Central memory CD4-positive, alpha-beta T cell (primary cell): ENCODE results near the gene SLK.

Experiments used
- DNase-seq: peaks from one replicate; pipeline ENCODE4 v3.0.0; 2022

The SLK gene

DNA sequence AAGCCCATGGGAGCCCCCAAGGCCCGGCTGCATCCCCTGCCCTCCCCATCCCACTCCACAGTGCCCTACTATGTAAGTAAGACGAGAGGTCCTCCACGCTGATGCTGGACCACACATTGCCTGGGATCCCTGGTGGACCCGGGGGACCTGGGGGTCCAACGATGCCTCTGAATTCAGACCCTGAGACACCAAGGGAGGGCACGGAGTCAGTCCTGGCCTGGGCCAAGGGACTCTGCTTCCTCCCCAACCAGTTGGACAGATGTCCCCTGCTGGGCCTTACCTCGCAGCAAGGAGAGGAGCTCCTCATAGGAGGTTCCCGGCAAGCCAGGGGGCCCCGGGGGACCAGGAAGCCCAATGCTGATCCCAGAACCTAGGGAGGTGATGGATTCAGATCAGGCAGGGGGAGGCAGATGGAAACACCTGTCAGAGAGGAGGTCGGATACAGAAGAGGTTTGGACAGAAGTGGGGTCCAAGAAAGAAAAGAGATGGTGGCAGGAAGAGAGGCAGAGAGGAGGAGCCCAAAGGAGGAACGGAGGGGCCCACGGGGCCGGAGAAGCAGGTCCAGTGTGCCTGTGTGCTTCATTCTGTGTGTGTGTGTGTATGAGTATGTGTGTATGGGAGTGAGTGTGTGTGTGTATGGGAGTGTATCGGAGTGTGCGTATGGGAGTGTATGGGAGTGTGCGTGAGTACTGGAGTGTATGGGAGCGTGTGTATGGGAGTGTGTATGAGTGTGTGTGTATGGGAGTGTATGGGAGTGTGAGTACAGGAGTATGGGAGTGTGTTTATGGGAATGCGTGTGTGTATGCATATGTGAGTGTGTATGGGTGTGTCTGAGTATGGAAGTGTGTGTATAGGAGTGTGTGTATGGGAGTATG lies 68.5 kb downstream of the SLK start:
- no peak for DNase-seq

DNA sequence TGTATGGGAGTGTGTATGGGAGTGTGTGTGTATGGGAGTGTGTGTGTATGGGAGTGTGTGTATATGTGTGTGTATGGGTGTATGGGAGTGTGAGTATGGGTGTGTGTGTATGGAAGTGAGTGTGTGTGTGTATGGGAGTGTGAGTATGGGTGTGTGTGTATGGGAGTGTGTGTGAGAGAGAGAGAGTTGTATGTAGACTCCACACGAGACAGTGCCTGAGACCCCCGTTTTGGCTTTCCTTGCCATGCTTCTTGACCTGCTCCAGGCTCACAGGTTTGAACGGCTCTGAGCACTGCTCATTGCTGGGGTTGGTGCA lies 69.1 kb downstream of the SLK start:
- DNase-seq = no peak

DNA sequence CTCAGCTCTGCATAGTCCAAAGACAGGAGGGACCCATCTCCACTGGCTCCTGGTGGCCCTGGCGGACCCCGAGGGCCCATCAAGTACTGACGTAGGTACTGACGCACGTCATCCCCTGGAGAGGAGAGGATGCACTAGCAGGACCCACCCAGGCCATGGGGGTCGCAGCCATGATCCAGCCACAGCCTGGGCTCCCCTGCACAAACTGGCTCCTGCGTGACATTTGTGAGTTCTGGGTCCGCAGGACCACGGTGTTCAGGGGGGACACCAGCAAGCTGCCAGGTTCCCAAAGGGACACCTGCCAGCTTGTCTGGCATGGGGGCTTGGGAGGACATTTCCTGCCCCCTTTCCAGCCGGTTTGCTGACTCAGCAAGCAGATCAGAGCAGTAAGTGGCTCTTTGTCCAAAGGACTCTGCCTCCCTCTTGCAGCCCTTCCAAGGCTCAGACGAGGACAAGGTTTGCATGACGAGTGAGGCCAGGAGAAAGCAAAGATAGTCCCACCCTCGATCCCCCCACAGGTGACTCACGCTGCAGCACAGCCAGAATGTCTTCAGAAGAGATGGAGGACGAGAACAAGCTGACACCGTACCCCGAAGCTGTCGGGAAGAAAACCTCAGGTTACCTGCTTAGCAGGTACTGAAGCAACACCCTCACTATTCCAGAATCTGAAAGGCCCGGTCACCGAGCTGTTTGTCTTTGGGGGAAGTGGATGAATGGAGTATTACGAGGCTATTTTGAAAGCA lies 69.7 kb downstream of the SLK start:
- DNase-seq = no peak

DNA sequence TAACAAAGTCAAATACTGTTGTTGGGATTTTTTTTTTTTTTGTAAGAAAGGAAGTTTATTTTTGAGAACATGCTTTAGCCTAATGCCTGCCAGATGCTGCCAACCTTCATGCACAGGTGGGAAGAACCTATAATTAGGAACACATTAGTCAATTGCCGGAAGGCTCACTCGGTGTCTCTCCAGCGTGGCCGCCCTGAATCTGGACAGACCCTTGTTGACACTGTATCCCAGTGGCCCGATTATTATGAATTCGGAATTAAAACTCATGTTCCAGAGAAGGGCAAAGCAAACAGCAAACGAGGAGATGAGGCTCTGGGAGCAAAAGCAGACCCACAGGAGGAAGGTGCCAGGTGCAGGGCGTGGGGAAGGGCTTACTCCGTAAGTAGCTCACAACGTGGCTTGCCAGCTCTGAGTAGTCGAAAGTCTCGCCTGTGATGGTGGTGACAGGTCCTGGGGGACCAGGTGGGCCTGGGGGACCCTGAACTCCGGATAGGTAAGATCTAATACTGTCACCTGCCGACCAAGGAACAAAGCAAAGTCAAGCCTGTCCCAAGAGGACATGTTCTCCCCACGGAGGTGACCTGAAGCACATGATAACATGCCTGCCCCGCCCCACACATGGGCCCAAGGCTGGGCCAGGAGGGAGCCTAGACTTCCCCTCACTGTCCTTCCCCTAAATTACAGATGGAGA lies 70.5 kb downstream of the SLK start:
- DNase-seq = no peak

DNA sequence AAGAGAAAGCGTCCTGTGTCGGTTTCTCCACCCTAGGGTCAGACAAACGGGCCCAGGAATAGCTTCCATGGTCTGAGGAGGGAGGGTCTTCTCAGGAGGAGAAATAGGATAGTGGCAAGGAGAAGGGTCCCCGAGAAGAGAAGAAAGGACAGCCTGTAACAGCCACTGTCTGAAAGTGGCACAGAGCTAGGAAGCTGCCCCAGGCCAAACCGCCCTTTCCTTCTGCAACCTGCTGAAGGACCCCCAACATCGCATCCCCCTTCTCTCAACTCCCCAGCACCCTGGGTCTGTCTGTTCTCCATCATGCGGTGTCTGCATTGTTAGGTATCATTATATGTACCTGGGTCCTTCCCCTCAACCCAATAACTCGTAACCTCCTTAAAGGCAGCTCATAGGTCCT lies 71.6 kb downstream of the SLK start:
- DNase-seq = no peak

DNA sequence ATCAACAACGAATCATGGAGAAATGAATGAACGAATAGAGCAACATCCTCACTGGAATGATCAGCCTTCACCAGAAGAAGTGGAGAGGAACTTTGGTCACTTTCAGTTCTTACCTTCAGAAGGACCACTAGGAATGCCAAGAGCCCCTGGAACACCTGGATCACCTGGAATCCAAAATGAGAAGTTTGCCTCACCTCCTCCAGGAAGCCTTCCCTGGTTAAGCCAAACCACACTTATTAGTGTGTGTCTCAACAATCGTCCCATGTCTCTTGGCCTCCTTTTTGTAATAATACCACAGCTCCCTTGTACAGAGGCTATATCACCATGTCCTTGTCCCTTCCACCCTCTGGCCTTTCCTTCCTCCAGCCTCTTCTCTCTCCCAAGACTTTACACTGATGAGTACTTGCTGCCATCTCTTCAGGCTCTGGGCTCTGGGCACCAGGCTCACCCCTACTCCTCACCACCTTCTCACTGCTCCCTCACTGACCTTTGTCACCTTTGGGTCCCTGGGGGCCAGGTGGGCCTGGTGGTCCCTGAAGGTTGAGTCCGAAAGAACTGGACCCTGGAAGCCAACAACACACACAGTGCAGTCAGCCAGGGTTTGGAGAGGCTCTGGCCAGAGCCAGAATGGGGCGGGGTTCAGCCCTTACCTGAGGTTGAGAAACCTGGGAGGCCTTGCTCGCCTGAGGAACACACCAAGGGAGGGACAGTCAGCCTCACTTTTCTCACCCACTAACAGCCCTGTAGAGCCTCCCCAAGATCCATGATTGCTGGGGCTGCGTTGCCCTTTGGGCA lies 72.2 kb downstream of the SLK start:
- no peak for DNase-seq

DNA sequence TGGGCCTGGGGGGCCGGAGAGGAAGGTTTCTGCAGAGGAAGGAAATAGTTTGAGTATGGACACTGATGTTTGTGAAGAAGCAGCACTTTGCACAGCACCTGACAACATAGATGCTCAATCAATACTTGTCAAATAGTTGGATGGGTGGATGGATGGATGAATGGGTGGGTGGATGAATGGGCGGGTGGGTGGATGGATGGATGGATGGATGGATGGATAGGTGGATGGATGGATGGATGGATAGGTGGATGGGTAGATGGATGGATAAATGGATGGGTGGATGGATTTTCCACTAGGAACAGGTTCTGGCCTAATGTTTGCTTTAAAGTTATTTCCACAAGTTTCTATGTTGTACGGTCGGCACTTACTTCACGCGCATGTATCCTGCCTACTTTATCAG lies 73.4 kb downstream of the SLK start:
- DNase-seq = no peak

DNA sequence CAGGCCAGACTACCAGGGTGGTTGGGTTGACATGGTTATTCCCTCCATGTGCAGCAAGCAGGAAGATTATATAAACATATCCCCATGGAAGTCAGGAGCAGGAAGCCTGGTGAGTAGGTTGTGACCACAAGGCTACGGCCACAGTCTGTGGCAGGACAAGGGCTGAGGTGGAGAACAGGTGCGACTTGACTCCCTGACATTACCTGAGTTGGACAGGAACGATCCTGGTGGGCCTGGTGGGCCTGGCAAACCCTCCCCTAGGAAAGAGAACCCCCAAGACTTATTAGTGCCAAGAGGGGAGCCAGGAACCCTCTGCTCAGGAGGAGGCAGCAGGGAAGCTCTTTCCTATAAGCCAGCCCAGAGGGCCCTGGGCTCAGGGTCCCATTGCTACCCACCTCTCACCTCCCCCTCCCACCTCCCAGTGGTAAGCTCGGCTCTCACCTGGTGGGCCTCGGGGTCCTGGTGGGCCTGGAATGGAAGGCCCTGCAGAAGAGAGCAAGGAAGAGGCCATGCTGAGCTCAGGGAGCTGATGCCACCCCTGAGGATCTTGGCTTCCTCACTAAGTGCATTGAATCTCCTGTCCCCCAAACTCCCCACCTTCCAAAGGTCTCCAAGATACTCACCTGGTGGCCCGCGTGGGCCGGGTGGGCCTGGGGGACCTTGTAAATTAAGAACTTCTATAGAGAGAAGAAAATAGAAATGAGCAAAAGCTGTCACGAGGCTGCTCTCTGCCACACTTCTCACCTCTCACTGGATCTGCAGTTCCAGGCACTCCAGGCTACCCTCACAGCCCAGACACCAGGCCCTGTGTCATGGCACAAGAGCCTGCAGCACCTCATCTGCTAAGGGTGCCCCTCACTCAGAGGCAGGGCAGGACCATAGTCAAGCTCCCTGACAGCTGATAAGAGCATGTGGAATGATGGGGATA lies 74.2 kb downstream of the SLK start:
- no peak for DNase-seq

DNA sequence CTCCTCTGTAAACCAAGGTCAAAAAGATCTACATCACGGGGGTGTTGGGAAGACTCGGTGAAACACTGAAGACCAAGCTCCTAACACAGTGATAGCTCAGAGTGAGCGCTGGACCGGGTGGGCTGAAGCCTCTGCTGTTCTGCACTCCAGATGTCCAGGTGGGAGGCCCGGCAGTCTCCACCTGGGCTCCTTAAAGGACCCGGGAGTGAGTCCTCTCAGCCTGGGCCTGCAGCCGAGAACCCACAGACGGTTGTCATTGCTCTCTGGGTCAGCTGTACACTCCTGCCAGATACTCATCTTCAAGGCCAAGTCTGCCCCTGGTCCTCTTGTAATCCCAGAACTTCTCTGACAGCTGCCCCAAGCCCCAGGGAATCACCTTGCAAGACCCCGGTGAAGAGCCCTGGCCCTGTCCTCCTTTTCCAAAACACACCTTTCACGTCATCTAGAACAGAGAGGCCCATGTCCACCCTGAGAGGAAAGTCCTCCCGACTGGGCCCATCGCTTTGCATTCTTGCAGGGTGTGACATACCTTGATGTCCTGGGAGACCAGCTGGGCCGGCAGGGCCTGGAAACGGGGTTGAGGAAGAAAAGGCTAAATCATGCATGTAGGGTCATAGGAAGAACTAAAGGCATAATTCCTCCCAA lies 75.1 kb downstream of the SLK start:
- DNase-seq = no peak

DNA sequence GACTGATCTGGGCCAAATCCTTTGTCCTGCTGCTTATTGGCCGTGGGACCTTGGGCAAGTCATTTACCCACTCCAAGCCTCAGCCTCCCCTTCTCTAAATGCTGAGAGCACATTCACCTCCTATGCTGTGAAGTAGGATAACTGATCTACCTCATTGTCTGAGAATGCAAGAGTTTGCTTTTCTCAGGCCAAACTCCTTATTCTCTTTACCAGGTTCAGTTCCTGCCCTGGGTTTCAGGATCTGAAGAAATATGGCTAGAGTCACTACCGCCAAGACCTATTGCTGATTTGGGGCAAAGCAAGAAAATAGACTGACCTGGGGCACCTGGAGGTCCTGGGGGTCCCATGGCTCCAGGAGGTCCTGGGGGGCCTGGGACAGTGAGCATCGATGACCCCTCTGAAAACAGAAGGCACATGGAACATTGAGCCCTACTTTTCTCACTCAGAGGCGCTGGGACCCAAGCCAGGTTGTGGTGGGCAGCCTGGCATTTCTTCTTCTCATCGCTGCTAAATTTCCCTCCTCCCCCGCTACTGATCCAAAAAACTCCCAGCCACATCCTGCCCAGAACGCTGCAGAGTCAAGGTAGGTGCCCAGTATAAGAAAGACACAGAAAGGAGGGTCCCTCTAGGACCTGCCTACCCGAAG lies 76.4 kb downstream of the SLK start:
- no peak for DNase-seq

DNA sequence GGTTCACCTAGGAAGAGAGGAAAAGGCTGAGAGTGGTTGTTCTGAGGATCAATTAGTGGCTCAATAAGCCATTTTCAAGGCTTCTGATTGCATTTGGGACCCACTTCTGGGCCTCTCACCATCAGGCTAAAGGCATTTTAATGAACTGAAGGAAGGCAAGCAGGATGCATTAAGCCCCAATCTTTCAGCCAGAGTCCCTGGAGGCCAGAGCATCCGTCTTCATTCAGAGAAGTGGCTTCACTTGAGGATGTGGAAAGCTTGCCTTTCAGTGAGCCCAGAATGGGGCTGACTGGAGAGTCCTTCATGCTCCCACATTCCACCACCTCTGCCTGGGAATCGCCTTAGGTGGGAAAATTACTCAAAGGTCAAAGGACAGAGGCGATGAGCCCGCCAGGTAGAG lies 76.9 kb downstream of the SLK start:
- DNase-seq = no peak

DNA sequence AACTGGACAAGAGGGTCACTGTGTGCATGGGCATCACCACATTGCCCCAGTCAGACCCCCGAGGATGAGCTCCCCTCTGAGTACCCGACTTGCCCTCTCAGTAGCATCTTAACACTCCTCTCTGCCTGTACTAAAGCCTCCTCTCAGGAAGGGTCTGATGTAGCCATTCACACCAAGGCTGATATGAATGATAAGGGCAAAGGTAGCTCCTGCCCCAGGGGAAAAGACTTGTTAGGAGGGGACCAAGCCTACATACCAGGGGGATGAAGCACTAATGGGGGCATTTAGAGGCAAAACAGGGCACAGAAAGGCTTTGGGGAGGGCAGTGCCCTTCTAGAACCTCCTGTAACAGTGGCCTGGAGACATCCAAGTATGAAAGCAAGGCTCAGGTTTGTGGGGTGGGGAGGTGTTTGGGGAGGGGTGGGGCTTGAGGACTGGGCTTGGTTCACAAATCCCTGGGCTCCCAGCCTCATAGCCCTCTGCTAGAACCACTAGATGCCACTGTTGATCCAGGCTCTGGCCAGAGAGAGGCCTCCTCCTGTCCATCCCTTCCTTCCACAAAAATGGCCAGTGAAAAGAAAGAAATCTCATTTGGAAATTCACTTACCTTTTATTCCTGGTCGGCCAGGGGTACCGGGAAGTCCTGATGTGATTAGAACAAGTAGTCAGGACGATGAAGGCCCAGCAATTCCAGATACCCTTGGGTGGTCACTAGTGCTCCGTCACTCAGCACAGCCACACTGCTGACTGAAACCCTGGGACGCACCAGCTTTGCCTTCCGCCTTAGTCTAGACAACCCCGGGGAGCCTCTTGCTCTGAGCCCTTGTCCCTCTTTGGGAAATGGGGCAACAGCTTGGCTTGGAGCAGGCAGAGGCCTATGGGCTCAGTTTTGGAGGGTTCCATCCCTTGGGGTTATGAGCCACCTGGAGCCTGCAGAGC lies 78.5 kb downstream of the SLK start:
- no peak for DNase-seq

DNA sequence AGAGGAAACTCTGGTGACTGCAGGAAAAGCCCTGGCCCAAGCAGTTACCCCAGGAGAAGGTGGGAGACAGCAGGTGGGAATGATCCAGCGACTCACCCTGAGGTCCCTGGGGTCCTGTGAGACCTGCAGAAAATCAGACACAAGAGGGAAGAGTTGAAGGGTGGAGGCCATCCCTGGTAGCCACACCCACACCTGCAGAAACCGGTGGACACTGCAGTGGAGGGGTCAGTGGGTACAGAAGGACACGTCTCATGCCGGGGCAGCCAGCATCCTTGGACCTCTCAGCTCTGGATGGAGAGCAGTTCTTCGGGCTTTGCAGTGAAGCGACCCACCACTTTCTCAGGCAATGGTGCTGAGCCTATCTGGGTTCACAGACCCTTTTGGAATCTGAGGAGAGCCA lies 79.7 kb downstream of the SLK start:
- DNase-seq = no peak

DNA sequence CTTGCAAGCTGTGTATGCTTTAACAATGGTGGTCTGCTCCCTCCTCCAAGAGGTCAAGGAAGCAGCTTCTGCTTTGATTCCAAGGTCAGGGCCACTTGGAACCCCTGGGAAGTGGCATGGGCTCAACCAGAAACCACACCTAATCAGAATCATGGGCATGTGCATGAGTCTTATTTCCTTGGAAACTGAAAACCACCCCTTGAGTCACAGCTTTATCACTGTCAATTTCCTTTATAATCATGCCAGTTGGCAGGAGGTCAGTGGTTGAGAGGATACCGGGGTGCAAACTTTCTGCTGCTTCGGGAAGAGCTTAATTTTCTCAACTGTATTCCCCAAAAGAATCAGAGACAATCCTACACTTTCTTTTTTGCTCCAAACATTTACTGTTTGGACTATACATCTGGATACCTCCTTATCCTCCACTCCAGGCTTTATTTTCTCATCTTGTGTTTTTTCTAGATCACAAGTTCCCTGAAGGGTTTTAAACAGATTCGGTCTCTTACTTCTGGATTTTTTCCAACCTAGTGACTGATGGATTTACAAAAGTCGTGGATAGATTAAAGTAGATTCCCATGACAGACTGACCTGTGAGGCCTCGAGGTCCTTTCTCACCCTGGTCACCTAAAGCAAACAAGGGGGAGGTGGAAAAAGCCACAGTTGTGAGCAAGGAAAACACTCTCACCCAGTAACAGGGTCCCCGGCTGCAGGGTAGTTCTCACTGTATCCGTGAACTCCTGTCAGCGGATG lies 82.7 kb downstream of the SLK start:
- no peak for DNase-seq

DNA sequence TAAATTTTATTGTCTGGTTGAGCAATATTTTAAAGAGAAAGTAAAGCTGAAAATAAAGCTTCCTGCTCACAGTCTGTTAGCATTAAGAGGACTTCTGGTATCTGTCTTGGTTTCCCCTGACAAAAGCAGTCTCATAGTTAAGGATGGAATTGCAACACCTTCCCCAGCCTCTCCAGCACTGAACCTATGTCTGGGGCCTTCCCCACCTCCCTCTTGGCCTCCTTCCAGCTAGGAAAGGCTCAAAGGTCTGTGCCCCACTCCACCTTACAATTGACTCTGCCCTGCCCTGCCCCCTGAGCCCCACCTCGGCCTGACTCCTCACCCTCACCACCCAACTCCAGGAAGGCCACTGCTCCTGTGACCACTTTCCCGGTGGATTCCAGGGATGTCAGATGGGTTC lies 85.5 kb downstream of the SLK start:
- no peak for DNase-seq

DNA sequence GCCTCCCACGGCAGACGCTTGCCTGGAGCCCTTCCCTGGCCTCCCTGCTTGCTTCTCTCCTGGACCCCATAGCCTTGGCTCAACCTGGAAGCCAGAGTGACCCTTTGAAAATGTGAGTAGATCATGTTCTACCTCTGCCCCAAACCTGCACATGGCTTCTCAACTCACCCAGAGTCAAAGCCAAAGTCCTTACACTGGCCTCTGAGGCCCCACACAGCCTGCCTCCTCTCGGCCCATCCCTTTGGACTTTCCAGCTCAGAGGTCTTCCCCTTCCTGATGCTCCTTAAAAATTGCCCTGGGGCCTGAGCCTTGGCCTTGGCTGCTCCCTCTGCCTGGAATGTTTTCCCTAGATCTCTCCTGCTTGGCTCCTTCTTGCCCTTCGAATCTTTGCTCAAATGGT lies 86.3 kb downstream of the SLK start:
- no peak for DNase-seq

DNA sequence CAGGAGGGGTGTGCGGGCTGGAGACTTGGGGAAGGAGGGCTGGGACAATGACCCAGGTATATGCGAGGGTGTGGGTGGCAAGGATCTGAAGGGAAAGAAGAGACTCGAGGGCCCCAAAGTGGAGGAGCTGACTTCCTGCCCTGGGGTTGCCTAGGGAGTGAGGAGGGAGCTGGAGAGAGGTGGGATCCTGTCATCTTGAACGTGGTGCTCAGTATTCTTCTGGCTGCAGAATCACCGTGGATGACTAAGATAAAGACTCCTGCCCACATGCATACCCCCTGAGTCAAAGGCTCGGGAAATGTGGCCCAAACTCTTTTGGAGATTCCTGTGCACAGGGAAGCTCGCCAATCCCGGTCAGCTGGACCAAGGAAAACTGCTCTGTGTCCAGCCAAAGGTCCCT lies 87.5 kb downstream of the SLK start:
- no peak for DNase-seq

DNA sequence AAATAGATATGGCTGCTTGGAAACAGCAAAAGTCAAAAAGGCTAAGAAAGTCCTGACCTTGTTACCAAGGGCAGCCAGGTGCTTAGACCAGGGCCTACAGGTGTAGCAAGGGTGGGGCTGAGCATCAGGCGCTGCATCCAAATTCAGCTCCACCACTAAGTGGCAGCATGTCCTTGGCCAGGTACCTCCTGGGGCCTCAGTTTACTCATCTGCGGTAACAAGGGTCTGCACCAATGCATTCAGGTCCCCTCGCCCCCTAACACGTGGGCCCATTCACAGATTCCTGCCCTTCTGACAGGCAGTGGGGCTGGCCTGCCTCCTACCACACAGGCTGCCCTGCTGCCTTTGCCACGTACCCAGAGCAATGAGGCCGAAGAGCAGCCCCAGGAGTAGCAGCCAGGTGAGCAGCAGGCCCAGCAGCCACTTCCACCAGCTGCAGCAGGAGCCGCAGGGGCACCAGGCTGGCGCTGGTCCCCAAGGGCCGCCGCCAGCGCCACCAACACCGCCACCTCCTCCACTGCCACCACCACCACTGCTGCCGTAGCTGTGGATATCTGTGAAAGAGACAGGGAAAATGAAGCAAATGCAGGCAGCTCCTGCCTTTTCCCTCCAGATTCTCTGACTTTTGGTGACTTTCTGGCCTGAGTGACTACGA lies 89.8 kb downstream of the SLK start:
- DNase-seq = no peak
